Keratinocyte (primary cell): ENCODE measurements around the gene GOLGA2.

Source experiments
- CTCF ChIP-seq, 3 experiments: IDR thresholded peaks in 1 of 3; conservative IDR thresholded peaks in 1 of 3; optimal IDR thresholded peaks in 1 of 3; 2 replicates in 2 of 3; 3 replicates in 1 of 3; pipeline versions ENCODE3 to v1.5.1; 2011; ENCODE audit warnings: low read length in 3 of 3, mild to moderate bottlenecking in 3 of 3, moderate library complexity in 2 of 3, control low read depth in 1 of 3, inconsistent platforms in 1 of 3; ENCODE audit not compliant: insufficient read depth in 2 of 3; ENCODE audit errors: extremely low read depth in 1 of 3
- EZH2 ChIP-seq: IDR thresholded peaks from one replicate; pipeline ENCODE4 v1.6.1; 2012; ENCODE audit warnings: inconsistent platforms, mild to moderate bottlenecking, low read length, moderate library complexity

- peak in 2 of 3 experiments; percentile 2 to 15 for TF ChIP-seq CTCF (optimal IDR thresholded peaks at IDR 0.05 in 1 of 3, IDR thresholded peaks at IDR 0.05 in 1 of 3, conservative IDR thresholded peaks at IDR 0.05 in 1 of 3; ENCODE audit: extremely low read depth in 1 of 3, insufficient read depth in 2 of 3, low read length in 3 of 3)
- TF ChIP-seq EZH2 = no peak
Measured at GRCh38 chr9:128253140-128253990, 22.4 kb downstream of the GOLGA2 start.
